ENCODE measurements around the gene NBPF4. TPM values are rescaled to one million over a fixed set of nuclear protein-coding genes. Genes with fewer than 3 reads are reported as not detected.
"Not testable (repeated sequence)": the region's sequence is repeated elsewhere in the genome, so short reads cannot be mapped to it uniquely, and the experiment has no call there.

NBPF4 gene
- total and polyA plus RNA-seq, 2 experiments from 2014 or later, result not detected

DNA sequence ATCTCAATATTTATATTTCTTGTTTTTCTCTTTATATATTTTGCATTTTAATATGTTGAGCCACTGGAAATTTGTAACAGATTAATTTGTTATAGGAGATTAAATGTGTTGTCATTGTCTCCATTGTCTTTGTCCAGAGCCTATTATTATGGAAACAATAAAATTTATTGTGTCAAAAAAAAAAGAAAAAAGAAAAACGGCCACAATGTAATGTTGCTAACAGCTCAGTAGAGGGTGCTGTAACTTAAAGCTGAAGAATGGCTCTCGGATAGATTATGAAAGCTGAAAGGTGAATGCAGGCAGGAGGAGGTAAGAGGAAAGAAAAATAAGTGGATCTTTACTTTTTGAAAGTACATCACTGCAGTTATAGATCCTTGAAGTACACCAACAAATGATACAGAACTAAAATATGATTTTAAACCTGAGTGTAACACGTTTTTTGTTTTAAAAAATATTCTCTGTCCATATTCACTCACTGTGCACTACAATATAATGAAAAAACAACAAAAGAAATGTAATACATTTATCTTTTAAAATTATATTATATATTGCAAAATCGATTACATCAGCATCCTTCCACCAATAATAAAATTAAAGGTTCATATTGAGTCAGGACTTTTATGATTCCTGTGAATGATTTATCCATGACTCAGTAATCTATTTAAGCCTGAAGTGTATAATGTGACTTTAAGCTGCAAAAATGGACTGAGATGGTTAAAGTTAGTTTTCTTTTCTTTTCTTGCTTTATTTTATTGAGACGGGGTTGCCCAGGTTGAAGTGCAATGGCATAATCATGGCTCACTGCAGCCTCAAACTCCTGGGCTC lies 29.0 kb downstream of the NBPF4 start:
- ATAC-seq; H3K27me3 ChIP-seq (ENCODE audit: insufficient read depth); H3K4me2 ChIP-seq; H3K4me1 Mint-ChIP-seq; H3F3A ChIP-seq (replicated peaks; ENCODE audit: low read depth); H3K36me3 Mint-ChIP-seq (ENCODE audit: low read depth); H2AFZ ChIP-seq; H3K4me3 Mint-ChIP-seq; H3K27ac Mint-ChIP-seq; H3K27me3 Mint-ChIP-seq (ENCODE audit: insufficient read depth, low read depth, poor library complexity); H3K79me2 ChIP-seq (replicated peaks; ENCODE audit: insufficient read depth); H3K9me2 ChIP-seq (ENCODE audit: insufficient read depth); H3K27ac ChIP-seq (ENCODE audit: low read depth); H3K9me3 Mint-ChIP-seq; H3K4me3 ChIP-seq; H3K4me1 ChIP-seq (ENCODE audit: insufficient read depth); H3K36me3 ChIP-seq (ENCODE audit: insufficient read depth); H4K20me1 ChIP-seq (replicated peaks; ENCODE audit: insufficient read depth): not testable (repeated sequence)
- DNase-seq (ENCODE audit: low spot score), result peak; percentile 55
- TF ChIP-seq, protein P1, sequence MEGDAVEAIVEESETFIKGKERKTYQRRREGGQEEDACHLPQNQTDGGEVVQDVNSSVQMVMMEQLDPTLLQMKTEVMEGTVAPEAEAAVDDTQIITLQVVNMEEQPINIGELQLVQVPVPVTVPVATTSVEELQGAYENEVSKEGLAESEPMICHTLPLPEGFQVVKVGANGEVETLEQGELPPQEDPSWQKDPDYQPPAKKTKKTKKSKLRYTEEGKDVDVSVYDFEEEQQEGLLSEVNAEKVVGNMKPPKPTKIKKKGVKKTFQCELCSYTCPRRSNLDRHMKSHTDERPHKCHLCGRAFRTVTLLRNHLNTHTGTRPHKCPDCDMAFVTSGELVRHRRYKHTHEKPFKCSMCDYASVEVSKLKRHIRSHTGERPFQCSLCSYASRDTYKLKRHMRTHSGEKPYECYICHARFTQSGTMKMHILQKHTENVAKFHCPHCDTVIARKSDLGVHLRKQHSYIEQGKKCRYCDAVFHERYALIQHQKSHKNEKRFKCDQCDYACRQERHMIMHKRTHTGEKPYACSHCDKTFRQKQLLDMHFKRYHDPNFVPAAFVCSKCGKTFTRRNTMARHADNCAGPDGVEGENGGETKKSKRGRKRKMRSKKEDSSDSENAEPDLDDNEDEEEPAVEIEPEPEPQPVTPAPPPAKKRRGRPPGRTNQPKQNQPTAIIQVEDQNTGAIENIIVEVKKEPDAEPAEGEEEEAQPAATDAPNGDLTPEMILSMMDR (conservative IDR thresholded peaks at IDR 0.05; ENCODE audit: low read depth in 2 of 2), result peak; percentile 62 to 63

DNA sequence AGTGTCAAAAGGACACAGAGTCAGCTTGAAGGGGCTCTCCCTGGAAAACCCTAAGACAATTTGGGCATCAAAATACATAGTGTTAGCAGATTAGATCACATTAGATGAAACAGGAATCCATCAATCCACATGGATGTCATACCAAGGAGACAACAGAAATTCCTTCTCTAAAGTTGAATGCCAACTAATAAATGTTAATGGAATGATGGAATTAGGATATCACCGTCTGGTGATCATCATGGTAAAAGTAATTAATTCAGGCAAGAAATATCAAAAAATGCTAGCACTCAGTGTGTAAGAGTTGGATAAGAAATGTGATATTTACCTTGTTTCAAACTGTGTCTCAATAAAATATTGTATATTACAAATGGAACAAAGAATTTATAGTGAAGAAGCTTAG lies 32.9 kb downstream of the NBPF4 start:
- no peaks in the 10 kb centered on the region for H3K79me2 ChIP-seq (replicated peaks; ENCODE audit: insufficient read depth)
- H3K27me3 ChIP-seq (ENCODE audit: insufficient read depth), result no peaks in the 10 kb centered on the region
- H3K4me2 ChIP-seq, result no peak overlapping the region
- H3K4me1 Mint-ChIP-seq, result no peaks in the 10 kb centered on the region; the same call in 2 of the 3 replicates
- no peak for ATAC-seq
- peaks cover 9% of the 10 kb centered on the region; the same call in 1 of the 2 replicates for H3K4me1 ChIP-seq (ENCODE audit: insufficient read depth)
- no peak overlapping the region for H3K4me3 ChIP-seq
- no peak overlapping the region for H3K4me3 Mint-ChIP-seq
- no peak overlapping the region for H2AFZ ChIP-seq
- H3K27ac Mint-ChIP-seq, result no peak overlapping the region
- DNase-seq (ENCODE audit: low spot score), result no peak
- H3K27me3 Mint-ChIP-seq (ENCODE audit: insufficient read depth, low read depth, poor library complexity), result peaks cover 6% of the 10 kb centered on the region
- H4K20me1 ChIP-seq (replicated peaks; ENCODE audit: insufficient read depth), result no peaks in the 10 kb centered on the region
- no peak overlapping the region for H3K27ac ChIP-seq (ENCODE audit: low read depth)
- no peaks in the 10 kb centered on the region for H3K36me3 Mint-ChIP-seq (ENCODE audit: low read depth)
- H3K9me2 ChIP-seq (ENCODE audit: insufficient read depth), result no peaks in the 10 kb centered on the region
- H3K36me3 ChIP-seq (ENCODE audit: insufficient read depth), result no peaks in the 10 kb centered on the region
- H3K9me3 Mint-ChIP-seq, result no peaks in the 10 kb centered on the region; the same call in 2 of the 3 replicates
- no peaks in the 10 kb centered on the region for H3F3A ChIP-seq (replicated peaks; ENCODE audit: low read depth)
- no peak for TF ChIP-seq STAT1 (IDR thresholded peaks at IDR 0.05; ENCODE audit: unreplicated experiment)
- TF ChIP-seq, protein P1 (conservative IDR thresholded peaks at IDR 0.05; ENCODE audit: low read depth in 2 of 2), result no peak
- no peak for TF ChIP-seq EZH2 (IDR thresholded peaks at IDR 0.05; ENCODE audit: low read depth, unreplicated experiment)
- TF ChIP-seq EZH2phosphoT487 (IDR thresholded peaks at IDR 0.05; ENCODE audit: unreplicated experiment), result no peak
- TF ChIP-seq, protein P2, sequence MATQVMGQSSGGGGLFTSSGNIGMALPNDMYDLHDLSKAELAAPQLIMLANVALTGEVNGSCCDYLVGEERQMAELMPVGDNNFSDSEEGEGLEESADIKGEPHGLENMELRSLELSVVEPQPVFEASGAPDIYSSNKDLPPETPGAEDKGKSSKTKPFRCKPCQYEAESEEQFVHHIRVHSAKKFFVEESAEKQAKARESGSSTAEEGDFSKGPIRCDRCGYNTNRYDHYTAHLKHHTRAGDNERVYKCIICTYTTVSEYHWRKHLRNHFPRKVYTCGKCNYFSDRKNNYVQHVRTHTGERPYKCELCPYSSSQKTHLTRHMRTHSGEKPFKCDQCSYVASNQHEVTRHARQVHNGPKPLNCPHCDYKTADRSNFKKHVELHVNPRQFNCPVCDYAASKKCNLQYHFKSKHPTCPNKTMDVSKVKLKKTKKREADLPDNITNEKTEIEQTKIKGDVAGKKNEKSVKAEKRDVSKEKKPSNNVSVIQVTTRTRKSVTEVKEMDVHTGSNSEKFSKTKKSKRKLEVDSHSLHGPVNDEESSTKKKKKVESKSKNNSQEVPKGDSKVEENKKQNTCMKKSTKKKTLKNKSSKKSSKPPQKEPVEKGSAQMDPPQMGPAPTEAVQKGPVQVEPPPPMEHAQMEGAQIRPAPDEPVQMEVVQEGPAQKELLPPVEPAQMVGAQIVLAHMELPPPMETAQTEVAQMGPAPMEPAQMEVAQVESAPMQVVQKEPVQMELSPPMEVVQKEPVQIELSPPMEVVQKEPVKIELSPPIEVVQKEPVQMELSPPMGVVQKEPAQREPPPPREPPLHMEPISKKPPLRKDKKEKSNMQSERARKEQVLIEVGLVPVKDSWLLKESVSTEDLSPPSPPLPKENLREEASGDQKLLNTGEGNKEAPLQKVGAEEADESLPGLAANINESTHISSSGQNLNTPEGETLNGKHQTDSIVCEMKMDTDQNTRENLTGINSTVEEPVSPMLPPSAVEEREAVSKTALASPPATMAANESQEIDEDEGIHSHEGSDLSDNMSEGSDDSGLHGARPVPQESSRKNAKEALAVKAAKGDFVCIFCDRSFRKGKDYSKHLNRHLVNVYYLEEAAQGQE (IDR thresholded peaks at IDR 0.05; ENCODE audit: unreplicated experiment), result no peak
- no peak for TF ChIP-seq ZNF331 (CRISPR knock-in tag; IDR thresholded peaks at IDR 0.05; ENCODE audit: low read depth)
- TF ChIP-seq CREB1 (CRISPR knock-in tag; IDR thresholded peaks at IDR 0.05; ENCODE audit: low read depth), result no peak
- TF ChIP-seq, protein P3, sequence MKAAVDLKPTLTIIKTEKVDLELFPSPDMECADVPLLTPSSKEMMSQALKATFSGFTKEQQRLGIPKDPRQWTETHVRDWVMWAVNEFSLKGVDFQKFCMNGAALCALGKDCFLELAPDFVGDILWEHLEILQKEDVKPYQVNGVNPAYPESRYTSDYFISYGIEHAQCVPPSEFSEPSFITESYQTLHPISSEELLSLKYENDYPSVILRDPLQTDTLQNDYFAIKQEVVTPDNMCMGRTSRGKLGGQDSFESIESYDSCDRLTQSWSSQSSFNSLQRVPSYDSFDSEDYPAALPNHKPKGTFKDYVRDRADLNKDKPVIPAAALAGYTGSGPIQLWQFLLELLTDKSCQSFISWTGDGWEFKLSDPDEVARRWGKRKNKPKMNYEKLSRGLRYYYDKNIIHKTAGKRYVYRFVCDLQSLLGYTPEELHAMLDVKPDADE (IDR thresholded peaks at IDR 0.05), result no peak
